Natural killer cell (primary cell): Measurements from ENCODE around the gene NAA38. TPM values are rescaled to one million over a fixed set of nuclear protein-coding genes. Genes with fewer than 3 reads are reported as not detected.
A peak's percentile ranks its signal among the peaks of the same experiment; 100 is the strongest.

Source experiments
- ATAC-seq, 3 donors: fragments of 150-1000 bp in 2 of 3; fragments of 200-7000 bp in 1 of 3; cut with Tn5 transposase; 1 replicate in 1 of 3; 2 replicates in 2 of 3; pipeline ENCODE4 v1.10.0; 2021; ENCODE audit warnings: mild to moderate bottlenecking in 2 of 3, moderate library complexity in 2 of 3
- DNase-seq, 2 donors: peaks; one replicate each; pipeline versions ENCODE4 v3.0.0 to v3.0.0-alpha.2; 2013 to 2021; ENCODE audit warnings: mixed read lengths in 1 of 2
- H3K27ac ChIP-seq: one replicate; pipeline ENCODE4 v1.5.1; 2013; ENCODE audit warnings: mild to moderate bottlenecking, low read length
- H3K27me3 ChIP-seq: one replicate; pipeline ENCODE4 v1.6.1; 2013; ENCODE audit warnings: low read length; ENCODE audit not compliant: control insufficient read depth, insufficient read depth
- H3K36me3 ChIP-seq: one replicate; pipeline ENCODE4 v1.6.1; 2013; ENCODE audit warnings: low read length; ENCODE audit not compliant: control insufficient read depth, insufficient read depth
- H3K4me1 ChIP-seq: one replicate; pipeline ENCODE4 v1.6.1; 2013; ENCODE audit warnings: low read length; ENCODE audit not compliant: control insufficient read depth, insufficient read depth
- H3K4me3 ChIP-seq: one replicate; pipeline ENCODE4 v1.5.1; 2013; ENCODE audit warnings: low read length
- H3K9me3 ChIP-seq: one replicate; pipeline ENCODE4 v1.6.1; 2013; ENCODE audit warnings: low read length; ENCODE audit not compliant: control insufficient read depth, insufficient read depth
- H3K27ac Mint-ChIP-seq, 2 donors: one replicate each; pipeline ENCODE4 v1.8.0; 2022; ENCODE audit warnings: mild to moderate bottlenecking in 2 of 2, mixed read lengths in 2 of 2, moderate library complexity in 1 of 2
- H3K27me3 Mint-ChIP-seq, 2 donors: one replicate each; pipeline ENCODE4 v1.8.0; 2022; ENCODE audit warnings: low read depth in 2 of 2, mixed read lengths in 2 of 2
- H3K36me3 Mint-ChIP-seq: one replicate; pipeline ENCODE4 v1.8.0; 2022; ENCODE audit warnings: mixed read lengths
- H3K4me1 Mint-ChIP-seq, 2 donors: one replicate each; pipeline ENCODE4 v1.8.0; 2022; ENCODE audit warnings: mixed read lengths in 2 of 2
- H3K4me3 Mint-ChIP-seq: one replicate; pipeline ENCODE4 v1.8.0; 2022; ENCODE audit warnings: mild to moderate bottlenecking, moderate library complexity, mixed read lengths
- H3K9me3 Mint-ChIP-seq, 2 donors: one replicate each; pipeline ENCODE4 v1.8.0; 2022; ENCODE audit warnings: mixed read lengths in 2 of 2
- WGBS: methylation state at CpG from one replicate; pipeline ENCODE4 v1.1.7; 2013; ENCODE audit warnings: missing lambda C conversion rate; ENCODE audit not compliant: insufficient coverage; 5-methylcytosine and 5-hydroxymethylcytosine counted together
- intact Hi-C: fragments of 100-400 bp; cut with micrococcal nuclease; formaldehyde crosslinking; loops from one replicate; pipeline ENCODE4 v1.14.2; 2022
- total RNA-seq, 4 donors: library from RNA; stranded (reverse); fragments of 120-200 nt in 1 of 4; gene quantifications; one replicate each; pipeline versions ENCODE4 v1.2.3 to v1.2.4, GENCODE V29; 2013 to 2022
- TF ChIP-seq, protein P1 (sequence below): fragments of 200-600 bp; IDR thresholded peaks from one replicate; pipeline ENCODE4 v1.8.0; 2022; ENCODE audit warnings: antibody characterized with exemption

The NAA38 gene
- total RNA-seq, 3 donors from 2014 or later (not counting 1 experiment from before 2014, with no cell fraction given), result 35.9 to 40.3 (median 37.3) TPM

GRCh38 chr17:7837408-7838088 is 19.8 kb downstream of the NAA38 start:
- Mint-ChIP-seq H3K4me3 (peak overlapping the region; percentile 94), H3K9me3 (no peaks in the 10 kb centered on the region), H3K36me3 (no peaks in the 10 kb centered on the region), H3K27me3 (peaks cover 0 to 11% of the 10 kb centered on the region in 2 donors), H3K27ac (peak overlapping the region; percentile 97 to 100), H3K4me1 (peaks cover 61 to 86% of the 10 kb centered on the region in 2 donors)
- Histone ChIP-seq H3K27me3 (no peaks in the 10 kb centered on the region), H3K36me3 (no peaks in the 10 kb centered on the region), H3K9me3 (no peaks in the 10 kb centered on the region), H3K4me1 (peaks cover 67% of the 10 kb centered on the region), H3K4me3 (no peak overlapping the region), H3K27ac (no peak overlapping the region)
- DNase-seq (peak in 1 of 2 donors; percentile 50), ATAC-seq (no peak)
- TF ChIP-seq, protein P1, sequence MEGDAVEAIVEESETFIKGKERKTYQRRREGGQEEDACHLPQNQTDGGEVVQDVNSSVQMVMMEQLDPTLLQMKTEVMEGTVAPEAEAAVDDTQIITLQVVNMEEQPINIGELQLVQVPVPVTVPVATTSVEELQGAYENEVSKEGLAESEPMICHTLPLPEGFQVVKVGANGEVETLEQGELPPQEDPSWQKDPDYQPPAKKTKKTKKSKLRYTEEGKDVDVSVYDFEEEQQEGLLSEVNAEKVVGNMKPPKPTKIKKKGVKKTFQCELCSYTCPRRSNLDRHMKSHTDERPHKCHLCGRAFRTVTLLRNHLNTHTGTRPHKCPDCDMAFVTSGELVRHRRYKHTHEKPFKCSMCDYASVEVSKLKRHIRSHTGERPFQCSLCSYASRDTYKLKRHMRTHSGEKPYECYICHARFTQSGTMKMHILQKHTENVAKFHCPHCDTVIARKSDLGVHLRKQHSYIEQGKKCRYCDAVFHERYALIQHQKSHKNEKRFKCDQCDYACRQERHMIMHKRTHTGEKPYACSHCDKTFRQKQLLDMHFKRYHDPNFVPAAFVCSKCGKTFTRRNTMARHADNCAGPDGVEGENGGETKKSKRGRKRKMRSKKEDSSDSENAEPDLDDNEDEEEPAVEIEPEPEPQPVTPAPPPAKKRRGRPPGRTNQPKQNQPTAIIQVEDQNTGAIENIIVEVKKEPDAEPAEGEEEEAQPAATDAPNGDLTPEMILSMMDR, result no peak
- intact Hi-C loops, result no loop called here
- 39% methylated on average over 6 of the region's 8 CpGs for WGBS

- H3K36me3 Mint-ChIP-seq, result no peaks in the 10 kb centered on the region
- Histone ChIP-seq H3K27me3 (no peaks in the 10 kb centered on the region), H3K4me3 (no peak overlapping the region), H3K27ac (peak overlapping the region; percentile 98), H3K36me3 (no peaks in the 10 kb centered on the region), H3K4me1 (peaks cover 61% of the 10 kb centered on the region), H3K9me3 (no peaks in the 10 kb centered on the region)
- no peaks in the 10 kb centered on the region for H3K9me3 Mint-ChIP-seq
- H3K4me1 Mint-ChIP-seq, result peaks cover 53 to 79% of the 10 kb centered on the region in 2 donors
- TF ChIP-seq, protein P1, result no peak
- no peak for ATAC-seq
- peaks cover 0 to 9% of the 10 kb centered on the region in 2 donors for H3K27me3 Mint-ChIP-seq
- intact Hi-C loops, result no loop called here
- H3K4me3 Mint-ChIP-seq, result peak overlapping the region; percentile 94
- peak; percentile 30 to 80 for DNase-seq
- WGBS, result 5% methylated on average over 9 of the region's 19 CpGs
- H3K27ac Mint-ChIP-seq, result peak overlapping the region; percentile 97 to 100
Observed at GRCh38 chr17:7836596-7837407, 20.6 kb downstream of the NAA38 start.

- Mint-ChIP-seq H3K9me3 (no peaks in the 10 kb centered on the region), H3K27me3 (peaks cover 0 to 9% of the 10 kb centered on the region in 2 donors), H3K36me3 (no peaks in the 10 kb centered on the region), H3K27ac (peak overlapping the region; percentile 97 to 100), H3K4me1 (peaks cover 45 to 71% of the 10 kb centered on the region in 2 donors), H3K4me3 (peak overlapping the region; percentile 94)
- intact Hi-C loops, result loop anchor here (2.0 kb wide), 2 partner anchors 21 to 51 kb away; partner anchors contain the start of gene NAA38
- peak overlapping the region; percentile 98 for H3K27ac ChIP-seq
- TF ChIP-seq, protein P1, result no peak
- peak; percentile 28 to 83 for DNase-seq
- H3K36me3 ChIP-seq, result no peaks in the 10 kb centered on the region
- peaks cover 54% of the 10 kb centered on the region for H3K4me1 ChIP-seq
- ATAC-seq, result peak in 1 of 3 donors; percentile 4
- no peaks in the 10 kb centered on the region for H3K9me3 ChIP-seq
- WGBS, result under 1% methylated on average over 61 of the region's 61 CpGs
- H3K4me3 ChIP-seq, result peak overlapping the region; percentile 59
- no peaks in the 10 kb centered on the region for H3K27me3 ChIP-seq
Observed at GRCh38 chr17:7835814-7836595, 21.4 kb downstream of the NAA38 start.
